HG02943 (cell line): Measurements from ENCODE around the gene CEP78.

Experiments used
- ATAC-seq: cut with Tn5 transposase; IDR thresholded peaks from one replicate; pipeline ENCODE4 v1.9.1; 2021; ENCODE audit warnings: mild to moderate bottlenecking, low read depth, moderate library complexity; ENCODE audit not compliant: unreplicated experiment

CEP78 gene

GRCh38 chr9:78326564-78326963, 90.7 kb downstream of the CEP78 start:
- ATAC-seq, result no peak
